Keratinocyte (primary cell): Measurements from ENCODE around the gene ABHD17B.

Experiments used
- EZH2 ChIP-seq: IDR thresholded peaks from one replicate; pipeline ENCODE4 v1.6.1; 2012; ENCODE audit warnings: inconsistent platforms, mild to moderate bottlenecking, low read length, moderate library complexity
- TF ChIP-seq, protein P1 (sequence below), 3 experiments: IDR thresholded peaks in 1 of 3; conservative IDR thresholded peaks in 1 of 3; optimal IDR thresholded peaks in 1 of 3; 2 replicates in 2 of 3; 3 replicates in 1 of 3; pipeline versions ENCODE3 to v1.5.1; 2011; ENCODE audit warnings: low read length in 3 of 3, mild to moderate bottlenecking in 3 of 3, moderate library complexity in 2 of 3, control low read depth in 1 of 3, inconsistent platforms in 1 of 3; ENCODE audit not compliant: insufficient read depth in 2 of 3; ENCODE audit errors: extremely low read depth in 1 of 3

DNA sequence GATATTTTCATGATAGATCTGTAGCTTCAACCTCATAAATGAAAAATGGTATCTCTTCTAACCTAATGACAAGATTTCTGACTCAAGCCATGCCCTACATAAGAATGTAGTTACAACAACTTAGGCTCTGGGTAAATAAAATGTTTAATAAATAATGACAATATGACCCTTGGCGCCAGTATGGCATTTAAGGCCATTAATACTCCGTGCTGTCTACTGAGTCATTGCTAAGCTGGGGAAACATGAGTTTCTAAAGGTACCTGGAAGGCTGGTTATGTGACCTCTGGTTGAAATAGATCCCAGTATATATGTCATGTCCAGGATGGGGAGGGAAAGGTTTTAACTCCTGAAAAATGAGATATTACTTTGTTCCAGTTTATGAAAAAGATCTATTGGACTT is 84.7 kb downstream of the ABHD17B start:
- TF ChIP-seq, protein P1, sequence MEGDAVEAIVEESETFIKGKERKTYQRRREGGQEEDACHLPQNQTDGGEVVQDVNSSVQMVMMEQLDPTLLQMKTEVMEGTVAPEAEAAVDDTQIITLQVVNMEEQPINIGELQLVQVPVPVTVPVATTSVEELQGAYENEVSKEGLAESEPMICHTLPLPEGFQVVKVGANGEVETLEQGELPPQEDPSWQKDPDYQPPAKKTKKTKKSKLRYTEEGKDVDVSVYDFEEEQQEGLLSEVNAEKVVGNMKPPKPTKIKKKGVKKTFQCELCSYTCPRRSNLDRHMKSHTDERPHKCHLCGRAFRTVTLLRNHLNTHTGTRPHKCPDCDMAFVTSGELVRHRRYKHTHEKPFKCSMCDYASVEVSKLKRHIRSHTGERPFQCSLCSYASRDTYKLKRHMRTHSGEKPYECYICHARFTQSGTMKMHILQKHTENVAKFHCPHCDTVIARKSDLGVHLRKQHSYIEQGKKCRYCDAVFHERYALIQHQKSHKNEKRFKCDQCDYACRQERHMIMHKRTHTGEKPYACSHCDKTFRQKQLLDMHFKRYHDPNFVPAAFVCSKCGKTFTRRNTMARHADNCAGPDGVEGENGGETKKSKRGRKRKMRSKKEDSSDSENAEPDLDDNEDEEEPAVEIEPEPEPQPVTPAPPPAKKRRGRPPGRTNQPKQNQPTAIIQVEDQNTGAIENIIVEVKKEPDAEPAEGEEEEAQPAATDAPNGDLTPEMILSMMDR (optimal IDR thresholded peaks at IDR 0.05 in 1 of 3, IDR thresholded peaks at IDR 0.05 in 1 of 3, conservative IDR thresholded peaks at IDR 0.05 in 1 of 3; ENCODE audit: extremely low read depth in 1 of 3, insufficient read depth in 2 of 3, low read length in 3 of 3): no peak
- no peak for TF ChIP-seq EZH2
